ENCODE measurements around the gene SMYD3. TPM values are rescaled to one million over a fixed set of nuclear protein-coding genes. Genes with fewer than 3 reads are reported as not detected.
A peak's percentile ranks its signal among the peaks of the same experiment; 100 is the strongest.

The SMYD3 gene
- total RNA-seq, 1 donor from 2014 or later, result 17.3 TPM

GRCh38 chr1:246072456-246072955 lies 434.6 kb downstream of the SMYD3 start:
- no peak for DNase-seq (ENCODE audit: low read depth in 2 of 2)

GRCh38 chr1:246071981-246072380 lies 435.1 kb downstream of the SMYD3 start:
- peak; percentile 17 to 40 for DNase-seq (ENCODE audit: low read depth in 2 of 2)

- DNase-seq (ENCODE audit: low read depth in 2 of 2), result peak; percentile 6 to 73
Observed at GRCh38 chr1:246071561-246071960, 435.5 kb downstream of the SMYD3 start.

GRCh38 chr1:246069581-246069980 lies 437.5 kb downstream of the SMYD3 start:
- no peak for DNase-seq (ENCODE audit: low read depth in 2 of 2)

GRCh38 chr1:246068619-246069509 lies 438.2 kb downstream of the SMYD3 start:
- no peak for DNase-seq (ENCODE audit: low read depth in 2 of 2)

DNA sequence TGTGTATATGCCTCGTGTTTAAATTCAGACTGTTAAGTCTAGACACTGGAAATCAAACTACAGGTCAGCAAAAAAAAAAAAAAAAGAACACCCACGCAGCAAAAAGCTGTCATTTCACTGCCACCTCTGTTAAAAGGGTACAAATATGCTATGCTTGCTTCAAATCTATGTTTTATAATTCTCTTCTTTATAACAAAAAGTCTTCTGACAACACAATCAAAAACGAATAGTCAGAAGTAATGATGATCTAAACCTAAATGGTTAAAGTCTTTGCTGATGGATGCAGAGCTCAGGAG lies 438.9 kb downstream of the SMYD3 start:
- DNase-seq (ENCODE audit: low read depth in 2 of 2), result no peak

DNA sequence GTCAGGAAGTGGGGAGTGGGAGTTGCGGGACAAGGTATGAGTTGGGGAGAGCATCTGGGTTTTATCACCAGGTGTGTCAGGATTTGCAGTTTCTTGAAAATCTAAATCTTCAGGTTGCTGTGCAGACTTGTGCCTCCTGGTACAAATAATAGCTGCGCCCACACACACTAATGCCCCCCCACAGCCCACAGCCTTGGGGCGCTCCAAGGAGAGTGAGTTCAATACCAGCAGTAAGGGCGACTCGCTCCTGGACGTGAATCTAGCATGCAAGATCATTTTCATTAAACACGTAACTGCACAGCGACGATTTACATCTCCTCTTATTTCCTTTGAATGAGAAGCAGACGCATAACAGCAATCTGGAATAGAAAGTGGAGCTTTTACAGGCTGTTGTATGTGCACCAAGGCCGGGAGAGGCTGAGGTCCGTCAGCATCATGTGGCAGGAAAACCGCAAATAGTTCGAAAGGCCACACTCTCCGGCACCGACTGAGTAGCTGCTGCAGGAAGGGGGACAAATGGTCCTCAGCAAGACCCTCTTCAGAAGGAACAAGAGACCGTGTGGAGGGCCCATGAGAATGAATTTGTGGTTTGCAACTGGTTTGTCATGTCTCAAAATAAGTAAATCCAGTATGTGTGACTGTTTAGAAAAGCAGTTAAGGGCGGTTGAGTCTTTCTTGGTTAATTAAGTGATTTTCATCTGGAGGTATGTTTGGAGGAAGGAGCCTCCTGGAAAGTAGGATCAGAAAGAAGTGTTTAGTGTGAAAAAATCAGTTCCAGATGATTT lies 439.5 kb downstream of the SMYD3 start:
- no peak for DNase-seq (ENCODE audit: low read depth in 2 of 2)

DNA sequence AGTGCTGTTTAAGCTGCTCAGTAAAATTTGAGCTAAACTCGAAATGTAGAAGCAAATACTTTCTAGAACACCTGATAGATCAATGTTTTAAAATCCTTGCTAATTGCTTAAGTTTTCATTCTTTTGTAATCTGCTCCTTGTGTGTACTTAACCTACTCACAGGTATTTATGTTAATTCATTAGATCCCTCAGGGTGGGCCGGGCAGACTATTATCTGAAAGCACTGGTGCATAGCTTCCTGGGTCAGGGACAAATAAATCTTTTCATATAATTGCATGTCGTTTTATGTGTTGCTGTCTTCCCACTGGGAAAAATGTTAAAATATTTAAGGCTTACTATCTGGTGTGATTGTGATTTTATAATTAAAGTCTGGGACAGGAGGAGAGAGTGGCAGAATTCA lies 440.5 kb downstream of the SMYD3 start:
- no peak for DNase-seq (ENCODE audit: low read depth in 2 of 2)

GRCh38 chr1:246065592-246065991 lies 441.5 kb downstream of the SMYD3 start:
- DNase-seq (ENCODE audit: low read depth in 2 of 2), result no peak

- no peak for DNase-seq (ENCODE audit: low read depth in 2 of 2)
Observed at GRCh38 chr1:246064891-246065290, 442.2 kb downstream of the SMYD3 start.

GRCh38 chr1:246063013-246063616 lies 444.0 kb downstream of the SMYD3 start:
- DNase-seq (ENCODE audit: low read depth in 2 of 2), result no peak

DNA sequence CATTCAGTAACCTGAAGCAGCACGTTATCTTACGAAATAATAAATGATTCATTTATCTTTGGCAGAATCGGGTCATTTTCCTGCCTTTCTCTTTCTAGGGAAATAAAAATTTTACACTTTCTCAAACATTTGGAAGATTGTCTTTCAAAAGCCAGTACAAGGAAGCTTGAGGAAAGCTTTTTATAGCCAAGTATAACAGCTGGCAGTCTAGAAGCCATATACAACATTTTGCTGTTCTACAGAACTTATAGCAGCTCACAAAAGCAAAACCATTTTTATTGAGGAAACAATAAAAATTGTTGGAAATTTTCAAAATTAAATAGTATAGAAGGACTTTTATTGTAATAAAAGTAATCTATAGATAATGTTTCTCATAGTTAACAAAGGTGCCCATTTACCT lies 448.6 kb downstream of the SMYD3 start:
- no peak for DNase-seq (ENCODE audit: low read depth in 2 of 2)

GRCh38 chr1:246052603-246053002 lies 454.5 kb downstream of the SMYD3 start:
- no peak for DNase-seq (ENCODE audit: low read depth in 2 of 2)

GRCh38 chr1:246051909-246052518 lies 455.1 kb downstream of the SMYD3 start:
- no peak for DNase-seq (ENCODE audit: low read depth in 2 of 2)

DNA sequence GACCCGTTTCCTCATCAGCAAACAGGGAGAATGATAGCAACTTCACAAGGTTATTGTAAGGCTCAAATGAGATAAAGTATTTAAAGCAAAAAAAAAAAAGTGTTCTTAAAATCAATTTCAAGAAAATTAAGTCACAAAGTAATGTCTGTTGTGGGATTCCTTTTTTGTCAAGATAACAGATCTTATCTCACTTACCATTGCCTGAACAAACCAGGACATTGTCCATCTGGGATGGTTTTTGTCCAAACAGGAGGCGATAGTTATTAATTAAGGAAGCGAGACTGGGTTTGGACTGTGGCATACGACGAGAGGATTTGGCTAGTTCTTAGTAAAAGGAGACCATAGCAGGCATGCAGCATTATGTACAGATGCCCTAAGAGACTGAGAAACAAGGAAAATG lies 458.4 kb downstream of the SMYD3 start:
- DNase-seq (ENCODE audit: low read depth in 2 of 2), result no peak

GRCh38 chr1:246043556-246043955 lies 463.5 kb downstream of the SMYD3 start:
- peak; percentile 54 to 69 for DNase-seq (ENCODE audit: low read depth in 2 of 2)

- DNase-seq (ENCODE audit: low read depth in 2 of 2), result no peak
Observed at GRCh38 chr1:246041360-246041759, 465.7 kb downstream of the SMYD3 start.

DNA sequence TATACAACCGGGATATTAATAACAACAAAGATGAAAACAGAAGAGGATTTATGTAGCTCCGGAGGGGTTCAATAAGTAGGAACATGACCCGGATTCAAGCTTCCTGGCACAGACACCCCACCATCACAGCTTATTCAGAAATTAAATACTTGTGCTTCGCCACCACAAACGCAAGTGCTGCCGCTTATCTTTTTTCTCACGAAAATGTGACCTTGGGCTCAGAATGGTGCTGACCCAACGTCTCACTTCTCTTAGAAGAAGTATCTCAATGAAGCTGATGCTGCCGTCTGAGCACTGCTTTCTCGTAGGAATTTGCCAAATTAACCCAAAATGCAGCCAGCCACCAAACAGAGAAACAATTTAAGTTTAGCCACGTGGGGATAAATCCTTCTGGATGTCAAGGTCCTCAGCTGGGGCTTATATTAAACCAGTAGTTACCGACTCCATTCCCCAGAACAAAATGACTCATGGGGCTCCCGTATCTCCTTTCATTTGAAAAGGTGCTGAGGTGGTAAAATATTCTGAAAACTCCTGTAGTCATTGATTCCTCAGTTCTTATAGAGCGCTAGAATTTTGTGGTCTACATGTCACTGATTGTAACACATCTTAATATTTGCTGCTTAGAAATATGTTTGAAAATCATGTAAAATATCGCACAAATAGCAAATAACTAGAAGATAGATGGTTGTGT lies 466.7 kb downstream of the SMYD3 start:
- DNase-seq (ENCODE audit: low read depth in 2 of 2), result no peak

DNA sequence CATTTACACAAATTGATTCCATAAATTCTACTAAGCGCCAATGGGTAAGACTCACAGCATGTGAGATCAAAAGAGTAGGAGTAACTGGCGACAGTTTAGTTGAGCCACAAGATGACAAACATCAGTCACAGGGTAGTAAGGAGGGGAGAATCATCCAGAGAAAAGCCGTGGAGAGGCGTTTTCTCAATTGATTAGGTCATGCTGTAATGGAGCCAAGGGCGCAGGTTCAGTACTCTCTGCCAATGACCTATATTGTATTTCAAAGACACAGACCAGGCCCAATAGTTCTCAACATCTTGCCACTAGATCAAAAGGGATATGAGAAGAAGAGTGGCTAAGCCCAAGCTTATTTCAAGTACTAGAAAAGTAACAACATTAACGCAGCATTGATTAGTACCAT lies 467.5 kb downstream of the SMYD3 start:
- no peak for DNase-seq (ENCODE audit: low read depth in 2 of 2)

GRCh38 chr1:246037832-246038231 lies 469.2 kb downstream of the SMYD3 start:
- DNase-seq (ENCODE audit: low read depth in 2 of 2), result no peak

- DNase-seq (ENCODE audit: low read depth in 2 of 2), result no peak
Observed at GRCh38 chr1:246036175-246036574, 470.9 kb downstream of the SMYD3 start.

All from lung microvascular endothelial cell (primary cell).